BLaER1 treated with 17β-estradiol and CSF1 and Interleukin-3, amounts not matched to agents 10 nM and 100 nM (cell line): ENCODE measurements around the gene RTF2.

Experiments used
- H3K27ac ChIP-seq, 11 experiments: shearing (Covaris generic); formaldehyde crosslinking; 2 replicates each; pipeline ENCODE4 v1.8.1; 2022
- H3K27me3 ChIP-seq, 11 experiments: shearing (Covaris generic); formaldehyde crosslinking; 2 replicates each; pipeline ENCODE4 v1.8.1; 2022
- H3K36me3 ChIP-seq, 11 experiments: shearing (Covaris generic); formaldehyde crosslinking; 2 replicates each; pipeline ENCODE4 v1.8.1; 2022
- H3K4me1 ChIP-seq, 10 experiments: shearing (Covaris generic); formaldehyde crosslinking; 2 replicates each; pipeline ENCODE4 v1.8.1; 2022
- H3K4me2 ChIP-seq, 11 experiments: shearing (Covaris generic); formaldehyde crosslinking; 2 replicates each; pipeline ENCODE4 v1.8.1; 2022
- H3K4me3 ChIP-seq, 10 experiments: shearing (Covaris generic); formaldehyde crosslinking; 2 replicates each; pipeline ENCODE4 v1.8.1; 2022
- H3K9ac ChIP-seq, 11 experiments: shearing (Covaris generic); formaldehyde crosslinking; 2 replicates each; pipeline ENCODE4 v1.8.1; 2022
- H3K9me3 ChIP-seq, 11 experiments: shearing (Covaris generic); formaldehyde crosslinking; replicated peaks in 1 of 11; 2 replicates each; pipeline ENCODE4 v1.8.1; 2022
- H4K20me1 ChIP-seq, 11 experiments: shearing (Covaris generic); formaldehyde crosslinking; 2 replicates each; pipeline ENCODE4 v1.8.1; 2022
- Cebpa-rat ChIP-seq, 11 experiments: shearing (Covaris generic); IDR thresholded peaks; 2 replicates each; pipeline ENCODE4 v1.8.1; 2022

RTF2 gene

GRCh38 chr20:56431471-56431870 lies 37.0 kb upstream of the RTF2 start:
- H4K20me1 ChIP-seq = peaks cover 0 to 2% (median 0%) of the 10 kb centered on the region in 11 experiments; a peak in 1 of 22 replicates
- no peaks in the 10 kb centered on the region for H3K36me3 ChIP-seq
- no peak overlapping the region for H3K4me2 ChIP-seq
- no peak for TF ChIP-seq Cebpa-rat (IDR thresholded peaks at IDR 0.05)
- H3K9me3 ChIP-seq = no peaks in the 10 kb centered on the region
- no peak overlapping the region for H3K9ac ChIP-seq
- H3K4me3 ChIP-seq = no peak overlapping the region
- H3K27me3 ChIP-seq = peaks cover 0 to 58% (median 0%) of the 10 kb centered on the region in 11 experiments; a peak in 5 of 22 replicates
- peaks cover 9 to 57% (median 21%) of the 10 kb centered on the region in 10 experiments; a peak in 19 of 20 replicates for H3K4me1 ChIP-seq
- H3K27ac ChIP-seq = no peak overlapping the region

- H3K9ac ChIP-seq = no peak overlapping the region
- peak overlapping the region in 2 of 11 experiments; percentile 3 to 16; a peak in 1 of 22 replicates for H3K4me2 ChIP-seq
- no peaks in the 10 kb centered on the region for H3K9me3 ChIP-seq
- peaks cover 0 to 8% (median 0%) of the 10 kb centered on the region in 11 experiments; a peak in 1 of 22 replicates for H3K36me3 ChIP-seq
- TF ChIP-seq Cebpa-rat (IDR thresholded peaks at IDR 0.05) = no peak
- H3K27ac ChIP-seq = no peak overlapping the region
- peaks cover 0 to 2% (median 0%) of the 10 kb centered on the region in 11 experiments; a peak in 1 of 22 replicates for H4K20me1 ChIP-seq
- peaks cover 9 to 38% (median 15%) of the 10 kb centered on the region in 10 experiments; a peak in 19 of 20 replicates for H3K4me1 ChIP-seq
- H3K27me3 ChIP-seq = peaks cover 0 to 50% (median 0%) of the 10 kb centered on the region in 11 experiments; a peak in 5 of 22 replicates
- no peak overlapping the region for H3K4me3 ChIP-seq
Observed at GRCh38 chr20:56433221-56433879, 35.1 kb upstream of the RTF2 start.

DNA sequence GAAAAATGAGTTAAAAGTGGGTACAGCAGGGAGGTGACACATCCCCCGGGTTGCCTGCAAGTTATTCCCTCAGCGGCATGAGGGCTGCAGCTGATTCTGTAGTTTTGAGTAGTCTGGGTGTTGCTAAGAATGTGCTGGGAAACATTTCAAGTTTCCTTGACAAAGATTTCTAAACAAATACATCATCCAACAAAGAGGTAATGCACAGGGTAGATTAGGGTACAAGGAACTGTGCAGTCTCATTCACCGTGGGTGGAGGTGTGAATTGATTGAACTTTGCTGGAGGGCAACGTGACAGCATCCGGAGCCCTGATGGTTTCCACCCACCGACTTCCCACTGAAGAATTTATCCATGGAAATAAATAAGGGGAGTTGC lies 34.6 kb upstream of the RTF2 start:
- peaks cover 0 to 8% (median 0%) of the 10 kb centered on the region in 11 experiments; a peak in 1 of 22 replicates for H3K36me3 ChIP-seq
- no peak overlapping the region for H3K27ac ChIP-seq
- H3K9me3 ChIP-seq = no peaks in the 10 kb centered on the region
- peak overlapping the region in 2 of 11 experiments; percentile 3 to 16; a peak in 1 of 22 replicates for H3K4me2 ChIP-seq
- H3K27me3 ChIP-seq = peaks cover 0 to 45% (median 0%) of the 10 kb centered on the region in 11 experiments; a peak in 5 of 22 replicates
- H3K4me3 ChIP-seq = no peak overlapping the region
- H3K4me1 ChIP-seq = peaks cover 9 to 33% (median 14%) of the 10 kb centered on the region in 10 experiments; a peak in 19 of 20 replicates
- H3K9ac ChIP-seq = no peak overlapping the region
- TF ChIP-seq Cebpa-rat (IDR thresholded peaks at IDR 0.05) = no peak
- peaks cover 0 to 2% (median 0%) of the 10 kb centered on the region in 11 experiments; a peak in 1 of 22 replicates for H4K20me1 ChIP-seq

DNA sequence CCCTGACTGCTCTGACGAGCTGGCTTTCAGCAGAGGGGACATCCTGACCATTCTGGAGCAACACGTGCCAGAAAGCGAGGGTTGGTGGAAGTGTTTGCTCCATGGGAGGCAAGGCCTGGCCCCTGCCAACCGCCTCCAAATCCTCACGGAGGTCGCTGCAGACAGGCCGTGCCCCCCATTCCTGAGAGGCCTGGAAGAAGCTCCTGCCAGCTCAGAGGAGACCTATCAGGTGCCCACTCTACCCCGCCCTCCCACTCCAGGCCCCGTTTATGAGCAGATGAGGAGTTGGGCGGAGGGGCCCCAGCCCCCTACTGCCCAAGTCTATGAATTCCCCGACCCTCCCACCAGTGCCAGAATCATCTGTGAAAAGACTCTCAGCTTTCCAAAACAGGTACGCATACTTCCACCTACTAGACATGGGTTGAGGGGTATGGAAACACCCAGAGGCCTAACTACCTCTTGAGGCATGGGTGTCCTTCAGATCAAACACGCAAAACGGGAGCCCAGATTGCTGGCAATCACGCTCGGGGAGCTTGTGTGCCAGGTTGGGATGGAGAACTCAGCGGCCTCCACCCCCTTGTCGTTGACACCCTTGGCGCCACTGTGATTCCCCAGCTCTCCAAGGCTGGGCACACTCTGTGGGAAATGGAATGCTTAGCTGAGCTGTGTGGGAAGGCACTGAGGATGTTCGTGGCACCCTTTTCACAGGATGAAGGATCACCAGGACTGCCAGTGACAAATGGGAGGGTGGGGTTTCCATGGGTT lies 31.0 kb upstream of the RTF2 start:
- no peak overlapping the region for H3K4me2 ChIP-seq
- H3K9ac ChIP-seq = no peak overlapping the region
- H3K4me3 ChIP-seq = no peak overlapping the region
- peaks cover 25 to 42% (median 30%) of the 10 kb centered on the region in 10 experiments for H3K4me1 ChIP-seq
- H3K27me3 ChIP-seq = peaks cover 0 to 30% (median 0%) of the 10 kb centered on the region in 11 experiments; a peak in 5 of 22 replicates
- no peaks in the 10 kb centered on the region for H4K20me1 ChIP-seq
- H3K36me3 ChIP-seq = peaks cover 0 to 8% (median 0%) of the 10 kb centered on the region in 11 experiments; a peak in 1 of 22 replicates
- no peaks in the 10 kb centered on the region for H3K9me3 ChIP-seq
- no peak for TF ChIP-seq Cebpa-rat (IDR thresholded peaks at IDR 0.05)
- H3K27ac ChIP-seq = no peak overlapping the region

- Histone ChIP-seq H3K4me2 (no peak overlapping the region), H4K20me1 (no peaks in the 10 kb centered on the region), H3K27me3 (peaks cover 0 to 21% (median 0%) of the 10 kb centered on the region in 11 experiments; a peak in 5 of 22 replicates), H3K9me3 (no peaks in the 10 kb centered on the region), H3K36me3 (peaks cover 0 to 8% (median 0%) of the 10 kb centered on the region in 11 experiments; a peak in 1 of 22 replicates), H3K4me3 (no peak overlapping the region), H3K4me1 (peaks cover 30 to 48% (median 37%) of the 10 kb centered on the region in 10 experiments), H3K27ac (no peak overlapping the region), H3K9ac (no peak overlapping the region)
- TF ChIP-seq Cebpa-rat (IDR thresholded peaks at IDR 0.05) = no peak
Observed at GRCh38 chr20:56438284-56438683, 30.1 kb upstream of the RTF2 start.

DNA sequence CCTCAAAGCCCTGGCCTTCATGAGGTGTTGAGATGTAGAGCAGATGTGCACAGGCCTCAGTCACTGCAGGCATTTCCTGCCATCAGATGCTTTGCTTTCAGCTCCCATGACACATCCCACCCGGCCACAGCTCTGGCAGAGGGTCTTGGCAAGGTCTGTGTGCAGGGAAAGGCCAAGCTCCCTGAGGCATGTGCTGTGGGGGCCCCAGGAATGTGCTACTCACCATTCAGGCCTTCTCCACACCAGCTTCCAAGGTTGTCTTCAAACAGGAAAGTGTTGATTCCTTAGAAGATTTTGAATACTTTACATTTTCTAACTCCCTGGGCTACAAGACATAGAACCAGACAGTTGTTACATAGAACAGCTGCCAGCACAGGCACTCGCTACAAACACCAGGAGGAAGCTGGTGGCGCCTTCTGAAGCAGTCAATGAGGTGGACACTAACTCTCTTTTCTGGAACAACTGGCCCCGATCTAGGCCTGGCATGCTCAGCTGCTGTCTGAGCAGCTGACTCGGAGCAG lies 28.6 kb upstream of the RTF2 start:
- H3K4me2 ChIP-seq = peak overlapping the region; percentile 32 to 76 (median 53); a peak in 21 of 22 replicates
- peaks cover 0 to 8% (median 0%) of the 10 kb centered on the region in 11 experiments; a peak in 1 of 22 replicates for H3K36me3 ChIP-seq
- no peak for TF ChIP-seq Cebpa-rat (IDR thresholded peaks at IDR 0.05)
- H4K20me1 ChIP-seq = no peaks in the 10 kb centered on the region
- H3K9ac ChIP-seq = no peak overlapping the region
- H3K9me3 ChIP-seq = no peaks in the 10 kb centered on the region
- H3K4me3 ChIP-seq = no peak overlapping the region
- H3K27me3 ChIP-seq = peaks cover 0 to 17% (median 0%) of the 10 kb centered on the region in 11 experiments; a peak in 4 of 22 replicates
- H3K4me1 ChIP-seq = peaks cover 30 to 47% (median 37%) of the 10 kb centered on the region in 10 experiments
- H3K27ac ChIP-seq = no peak overlapping the region

DNA sequence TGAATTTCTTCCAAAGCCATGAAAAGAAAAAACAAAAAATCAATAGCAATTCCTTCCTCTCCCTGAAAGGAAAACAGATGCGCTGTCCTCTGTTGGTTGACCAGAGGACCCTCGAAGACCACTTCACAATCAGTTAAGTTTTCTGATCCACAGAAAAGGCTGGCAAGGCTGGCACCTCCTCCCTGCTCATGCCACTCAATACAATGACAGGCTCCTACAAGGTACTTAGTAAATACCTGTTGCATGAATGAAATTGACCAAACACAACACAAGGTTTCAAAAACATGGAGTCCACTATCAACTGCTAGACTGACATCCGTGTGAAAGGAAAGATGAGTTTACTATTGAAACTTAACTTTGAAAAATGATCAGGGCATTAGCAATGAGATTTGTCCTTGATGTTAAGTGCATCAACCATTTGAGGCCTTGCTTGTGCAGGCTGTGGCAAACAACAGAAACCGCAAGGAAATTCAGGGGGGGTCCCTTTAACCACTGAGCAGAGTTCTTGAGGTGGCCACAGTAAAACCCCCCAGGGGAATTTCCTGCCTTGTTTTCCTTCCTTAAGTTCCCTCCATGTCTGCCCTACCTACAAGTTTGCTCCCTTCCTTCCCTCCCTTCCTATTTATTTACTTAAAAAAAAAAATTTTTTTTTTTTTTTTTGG lies 27.9 kb upstream of the RTF2 start:
- H3K9ac ChIP-seq = no peak overlapping the region
- H3K4me1 ChIP-seq = peaks cover 30 to 45% (median 37%) of the 10 kb centered on the region in 10 experiments
- no peak overlapping the region for H3K4me3 ChIP-seq
- H3K9me3 ChIP-seq = no peaks in the 10 kb centered on the region
- H3K27me3 ChIP-seq = peaks cover 0 to 17% (median 0%) of the 10 kb centered on the region in 11 experiments; a peak in 4 of 22 replicates
- peaks cover 0 to 8% (median 0%) of the 10 kb centered on the region in 11 experiments; a peak in 1 of 22 replicates for H3K36me3 ChIP-seq
- H4K20me1 ChIP-seq = no peaks in the 10 kb centered on the region
- no peak for TF ChIP-seq Cebpa-rat (IDR thresholded peaks at IDR 0.05)
- peak overlapping the region; percentile 32 to 76 (median 53); a peak in 20 of 22 replicates for H3K4me2 ChIP-seq
- no peak overlapping the region for H3K27ac ChIP-seq
